GM10266 (cell line): ENCODE data around the gene ACP6.

Experiments
- DNase-seq: peaks from one replicate; pipeline ENCODE4 v3.0.0; 2012; ENCODE audit errors: extremely low spot score
- TF ChIP-seq, protein P1 (sequence below): IDR thresholded peaks from 2 replicates; pipeline ENCODE4 v1.5.1; 2012; ENCODE audit warnings: mild to moderate bottlenecking, low read depth; ENCODE audit not compliant: control insufficient read depth, insufficient read depth; ENCODE audit errors: missing control alignments

ACP6 gene

DNA sequence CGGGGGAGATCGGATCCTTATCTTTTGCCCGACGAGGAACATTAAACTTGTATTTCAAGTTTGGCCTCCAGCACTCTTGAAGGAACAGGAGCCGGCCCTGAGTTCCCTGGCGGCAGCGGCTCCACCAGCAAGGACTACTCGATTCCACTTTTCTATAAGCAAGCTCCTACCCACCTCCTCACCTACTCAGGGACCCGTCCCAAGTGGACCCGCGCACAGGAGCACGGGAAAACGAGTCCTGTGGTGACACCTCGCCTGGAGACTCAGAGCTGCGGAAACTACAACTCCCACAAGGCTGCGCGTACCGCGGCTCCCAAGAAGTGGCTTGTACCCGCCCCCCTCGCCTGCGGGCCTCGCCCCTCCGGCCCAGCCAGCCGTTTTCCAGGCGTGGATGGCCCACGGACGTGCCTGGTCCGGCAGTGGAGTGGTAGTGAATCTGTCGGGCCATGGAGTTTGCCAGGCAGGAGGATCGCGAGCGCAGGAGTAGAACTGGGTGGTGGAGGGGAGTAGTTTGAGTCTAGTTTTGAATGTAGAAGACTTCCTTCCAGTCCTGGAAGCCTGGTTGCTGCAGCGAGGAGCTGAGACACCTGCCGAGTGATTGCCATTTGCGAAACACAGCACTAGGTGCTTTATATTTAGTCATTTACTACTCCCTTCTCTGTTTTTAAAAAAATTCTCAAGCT lies at the start of gene ACP6:
TSS of gene ACP6 (minus strand) at position 206 of the 683 bp plus-strand sequence. CDS start 476 bp downstream, outside the sequence.
- peak; percentile 89 for DNase-seq
- TF ChIP-seq, protein P1, sequence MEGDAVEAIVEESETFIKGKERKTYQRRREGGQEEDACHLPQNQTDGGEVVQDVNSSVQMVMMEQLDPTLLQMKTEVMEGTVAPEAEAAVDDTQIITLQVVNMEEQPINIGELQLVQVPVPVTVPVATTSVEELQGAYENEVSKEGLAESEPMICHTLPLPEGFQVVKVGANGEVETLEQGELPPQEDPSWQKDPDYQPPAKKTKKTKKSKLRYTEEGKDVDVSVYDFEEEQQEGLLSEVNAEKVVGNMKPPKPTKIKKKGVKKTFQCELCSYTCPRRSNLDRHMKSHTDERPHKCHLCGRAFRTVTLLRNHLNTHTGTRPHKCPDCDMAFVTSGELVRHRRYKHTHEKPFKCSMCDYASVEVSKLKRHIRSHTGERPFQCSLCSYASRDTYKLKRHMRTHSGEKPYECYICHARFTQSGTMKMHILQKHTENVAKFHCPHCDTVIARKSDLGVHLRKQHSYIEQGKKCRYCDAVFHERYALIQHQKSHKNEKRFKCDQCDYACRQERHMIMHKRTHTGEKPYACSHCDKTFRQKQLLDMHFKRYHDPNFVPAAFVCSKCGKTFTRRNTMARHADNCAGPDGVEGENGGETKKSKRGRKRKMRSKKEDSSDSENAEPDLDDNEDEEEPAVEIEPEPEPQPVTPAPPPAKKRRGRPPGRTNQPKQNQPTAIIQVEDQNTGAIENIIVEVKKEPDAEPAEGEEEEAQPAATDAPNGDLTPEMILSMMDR, result no peak

DNA sequence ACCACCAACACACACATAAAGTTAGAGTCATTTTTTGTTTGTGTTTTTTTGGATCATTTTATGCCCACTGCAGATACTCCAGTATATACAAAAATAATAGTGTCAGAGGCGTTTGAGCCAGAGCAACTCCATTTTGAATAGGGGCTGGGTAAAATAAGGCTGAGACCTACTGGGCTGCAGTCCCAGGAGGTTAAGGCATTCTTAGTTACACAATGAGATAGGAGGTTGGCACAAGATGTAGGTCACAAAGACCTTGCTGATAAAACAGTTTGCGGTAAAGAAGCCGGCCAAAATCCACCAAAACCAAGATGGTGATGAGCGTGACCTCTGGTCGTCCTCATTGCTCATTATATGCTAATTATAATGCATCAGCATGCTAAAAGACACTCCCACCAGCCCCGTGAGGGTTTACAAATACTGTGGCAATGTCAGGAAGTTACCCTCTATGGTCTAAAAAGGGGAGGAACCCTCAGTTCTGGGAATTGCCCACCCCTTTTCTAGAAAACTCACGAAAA lies 49.4 kb upstream of the ACP6 start:
- no peak for DNase-seq
- TF ChIP-seq, protein P1, result no peak

DNA sequence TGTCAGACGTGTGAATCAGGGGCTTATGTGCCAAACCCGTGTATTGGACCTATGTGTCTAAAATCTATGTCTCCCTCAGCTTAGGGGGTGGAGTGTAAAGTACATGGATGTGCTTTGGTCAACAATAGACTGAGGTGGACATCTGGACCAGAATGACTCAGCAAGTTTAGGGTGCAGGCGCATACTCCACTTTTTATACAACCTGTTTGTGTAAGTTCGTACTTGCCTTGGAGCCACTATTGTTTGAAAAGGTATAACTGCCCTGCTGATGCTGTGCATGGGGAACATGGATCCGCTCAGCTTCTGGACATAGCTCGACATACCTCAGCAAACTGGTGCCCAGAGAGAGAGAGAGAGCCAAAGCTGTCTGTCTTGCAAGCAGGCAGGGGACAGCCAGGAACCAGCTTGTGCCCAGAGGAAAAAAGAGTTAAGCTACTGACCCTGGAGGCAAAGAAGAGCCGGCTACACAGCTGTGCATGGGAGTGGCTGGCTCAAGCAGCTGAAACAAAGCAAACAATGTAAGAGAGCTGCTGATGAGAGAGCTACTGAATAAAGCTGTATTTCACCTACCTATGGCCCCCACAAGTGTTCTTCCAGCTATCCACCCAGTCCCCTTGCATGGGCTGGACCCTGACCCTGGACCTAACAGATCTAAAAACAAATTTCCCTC lies 48.8 kb upstream of the ACP6 start:
- DNase-seq, result no peak
- TF ChIP-seq, protein P1, result no peak

DNA sequence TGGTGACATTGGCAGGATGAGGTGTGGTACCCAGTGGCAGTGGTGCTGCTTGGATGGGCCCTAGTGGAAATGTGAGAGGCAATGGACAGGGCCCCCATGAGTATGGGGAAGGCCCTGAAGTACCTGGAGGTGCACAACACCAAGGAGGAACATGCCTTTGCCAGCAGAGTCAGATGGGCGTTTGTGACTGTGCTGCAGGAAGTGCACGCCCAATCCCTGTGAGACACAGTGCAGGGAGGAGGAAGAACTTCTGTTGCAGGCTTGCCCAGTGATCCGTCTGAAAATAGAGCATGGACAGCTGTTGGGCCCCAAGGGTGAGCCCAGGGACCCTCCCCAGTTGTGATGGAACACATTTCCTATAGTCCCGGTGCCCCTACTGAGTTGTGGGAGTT lies 47.4 kb upstream of the ACP6 start:
- DNase-seq, result no peak
- TF ChIP-seq, protein P1, result no peak

DNA sequence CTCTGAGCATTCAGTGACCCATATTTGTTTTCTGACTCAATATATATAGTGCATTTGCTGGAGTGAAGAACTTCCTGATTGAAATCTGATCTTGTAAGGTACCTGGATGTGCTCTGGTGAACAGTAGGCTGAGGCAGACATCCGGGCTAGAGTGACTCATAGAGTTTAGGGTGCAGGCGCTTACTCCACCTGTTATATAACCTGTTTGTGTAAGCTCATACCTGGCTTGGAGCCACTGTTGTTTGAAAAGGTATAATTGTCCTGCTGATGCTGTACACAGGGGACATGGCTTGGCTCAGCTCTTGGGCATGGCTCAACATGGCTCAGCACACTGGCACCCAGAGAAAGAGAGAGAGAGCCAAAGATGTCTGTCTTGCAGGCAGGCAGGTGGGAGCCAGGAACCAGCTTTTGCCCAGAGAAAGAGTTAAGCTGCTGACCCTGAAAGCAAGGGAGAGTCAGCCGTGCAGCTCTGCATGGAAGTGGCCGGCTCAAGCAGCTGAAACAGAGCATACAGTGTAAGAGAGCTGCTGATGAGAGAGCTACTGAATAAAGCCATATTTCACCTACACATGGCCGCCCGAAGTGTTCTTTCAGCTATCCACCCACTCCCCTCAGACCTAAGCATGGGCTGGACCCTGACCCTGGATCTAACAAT lies 46.9 kb upstream of the ACP6 start:
- TF ChIP-seq, protein P1, result no peak
- DNase-seq, result no peak

DNA sequence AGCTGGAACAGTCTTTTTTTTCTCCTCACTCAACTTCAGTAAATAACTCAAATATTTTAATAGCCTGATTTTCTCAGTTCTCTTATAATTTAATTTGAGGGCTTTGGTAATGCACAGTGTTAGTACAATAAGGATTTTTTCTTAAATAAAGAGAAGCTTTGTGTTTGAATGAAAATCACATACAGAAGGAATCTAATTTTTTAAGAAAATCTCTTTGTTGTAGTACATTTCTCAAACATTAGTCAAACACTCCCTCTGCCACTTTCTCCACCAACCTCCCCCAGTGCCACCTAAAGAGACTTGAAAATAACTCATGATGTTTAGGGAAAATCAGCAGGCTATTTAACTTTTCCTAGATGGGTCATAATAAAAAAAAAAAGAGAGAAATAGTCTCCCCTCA lies 42.3 kb upstream of the ACP6 start:
- DNase-seq, result no peak
- TF ChIP-seq, protein P1, result no peak
